Stimulated activated CD8-positive, alpha-beta memory T cell treated with anti-CD3 and anti-CD28 coated beads, Interleukin-7, amount 100 ng/mL, for 24 hours (primary cell): Measurements from ENCODE around the gene SLC16A11.
"Not testable (repeated sequence)": the region's sequence is repeated elsewhere in the genome, so short reads cannot be mapped to it uniquely, and the experiment has no call there.

Experiments
- DNase-seq: peaks from one replicate; pipeline ENCODE4 v3.0.0-alpha.2; 2020; ENCODE audit warnings: low read depth

Gene SLC16A11

GRCh38 chr17:7058831-7059447 is 15.0 kb upstream of the SLC16A11 start:
- DNase-seq: no peak

GRCh38 chr17:7056386-7056785 is 12.5 kb upstream of the SLC16A11 start:
- DNase-seq: no peak

GRCh38 chr17:7050583-7050982 is 6.7 kb upstream of the SLC16A11 start:
- DNase-seq: not testable (repeated sequence)

- DNase-seq: no peak
These were observed 5.1 kb upstream of the SLC16A11 start for GRCh38 chr17:7048968-7049367.

GRCh38 chr17:7047566-7047965 is 3.7 kb upstream of the SLC16A11 start:
- no peak for DNase-seq

- DNase-seq: not testable (repeated sequence)
These were observed 3.0 kb upstream of the SLC16A11 start for GRCh38 chr17:7046725-7047397.

GRCh38 chr17:7046127-7046724 is 2.3 kb upstream of the SLC16A11 start:
- DNase-seq: no peak

- no peak for DNase-seq
These were observed 1.7 kb upstream of the SLC16A11 start for GRCh38 chr17:7045492-7046126.

GRCh38 chr17:7043182-7043496 is 753 bp downstream of the SLC16A11 start:
- DNase-seq: no peak

- DNase-seq: no peak
These were observed 1.3 kb downstream of the SLC16A11 start for GRCh38 chr17:7042501-7043181.

- no peak for DNase-seq
These were observed 2.0 kb downstream of the SLC16A11 start for GRCh38 chr17:7041607-7042500.

- no peak for DNase-seq
These were observed 4.1 kb downstream of the SLC16A11 start for GRCh38 chr17:7039832-7040231.

- DNase-seq: no peak
These were observed 5.6 kb downstream of the SLC16A11 start for GRCh38 chr17:7038025-7038862.

- DNase-seq: peak; percentile 96
These were observed 8.1 kb downstream of the SLC16A11 start, which contains the start of gene SLC16A13 for GRCh38 chr17:7035591-7036368. SLC16A13 (plus strand) TSS chr17:7036015; CDS start chr17:7036383, 368 bp downstream.

- DNase-seq: no peak
These were observed 8.8 kb downstream of the SLC16A11 start for GRCh38 chr17:7034955-7035590.

- no peak for DNase-seq
These were observed 14.2 kb downstream of the SLC16A11 start for GRCh38 chr17:7029659-7030058.

GRCh38 chr17:7029096-7029495 is 14.8 kb downstream of the SLC16A11 start:
- no peak for DNase-seq

GRCh38 chr17:7027335-7027734 is 16.6 kb downstream of the SLC16A11 start:
- no peak for DNase-seq

GRCh38 chr17:7026471-7027115 is 17.3 kb downstream of the SLC16A11 start:
- no peak for DNase-seq
